ENCODE measurements around the gene U2AF2. TPM values are rescaled to one million over a fixed set of nuclear protein-coding genes. Genes with fewer than 3 reads are reported as not detected.

The U2AF2 gene
- total RNA-seq, 1 donor from 2014 or later = 275 TPM

GRCh38 chr19:55690109-55690768 is 35.4 kb downstream of the U2AF2 start:
- Mint-ChIP-seq H3K27me3 (no peaks in the 10 kb centered on the region), H3K9me3 (ENCODE audit: low read depth) (no peaks in the 10 kb centered on the region), H3K36me3 (ENCODE audit: insufficient read depth) (peaks cover 5% of the 10 kb centered on the region), H3K4me1 (ENCODE audit: low read depth) (no peaks in the 10 kb centered on the region), H3K4me3 (ENCODE audit: low read depth) (no peak overlapping the region), H3K27ac (no peak overlapping the region)
- no peak for DNase-seq (ENCODE audit: low spot score, unreplicated experiment)
- TF ChIP-seq CTCF (IDR thresholded peaks at IDR 0.05; ENCODE audit: unreplicated experiment) = no peak

- TF ChIP-seq CTCF (IDR thresholded peaks at IDR 0.05; ENCODE audit: unreplicated experiment) = no peak
- Mint-ChIP-seq H3K27ac (no peak overlapping the region), H3K9me3 (ENCODE audit: low read depth) (no peaks in the 10 kb centered on the region), H3K27me3 (no peaks in the 10 kb centered on the region), H3K4me3 (ENCODE audit: low read depth) (no peak overlapping the region), H3K4me1 (ENCODE audit: low read depth) (no peaks in the 10 kb centered on the region), H3K36me3 (ENCODE audit: insufficient read depth) (peaks cover 5% of the 10 kb centered on the region)
- no peak for DNase-seq (ENCODE audit: low spot score, unreplicated experiment)
Measured at GRCh38 chr19:55690769-55691545, 36.1 kb downstream of the U2AF2 start.

- no peaks in the 10 kb centered on the region for H3K9me3 Mint-ChIP-seq (ENCODE audit: low read depth)
- H3K4me1 Mint-ChIP-seq (ENCODE audit: low read depth) = no peaks in the 10 kb centered on the region
- H3K36me3 Mint-ChIP-seq (ENCODE audit: insufficient read depth) = peaks cover 5% of the 10 kb centered on the region
- no peak overlapping the region for H3K27ac Mint-ChIP-seq
- DNase-seq (ENCODE audit: low spot score, unreplicated experiment) = no peak
- TF ChIP-seq CTCF (IDR thresholded peaks at IDR 0.05; ENCODE audit: unreplicated experiment) = no peak
- no peaks in the 10 kb centered on the region for H3K27me3 Mint-ChIP-seq
- H3K4me3 Mint-ChIP-seq (ENCODE audit: low read depth) = no peak overlapping the region
Measured at GRCh38 chr19:55691561-55692481, 37.0 kb downstream of the U2AF2 start.

- no peak for TF ChIP-seq CTCF (IDR thresholded peaks at IDR 0.05; ENCODE audit: unreplicated experiment)
Measured at GRCh38 chr19:55692681-55693081, 37.8 kb downstream of the U2AF2 start.

More at GRCh38 chr19:55692681-55693081, 37.8 kb downstream of the U2AF2 start:
- no peaks in the 10 kb centered on the region for H3K9me3 Mint-ChIP-seq (ENCODE audit: low read depth)
- H3K27ac Mint-ChIP-seq = no peak overlapping the region
- H3K27me3 Mint-ChIP-seq = no peaks in the 10 kb centered on the region
- no peaks in the 10 kb centered on the region for H3K4me1 Mint-ChIP-seq (ENCODE audit: low read depth)
- no peak for DNase-seq (ENCODE audit: low spot score, unreplicated experiment)
- H3K36me3 Mint-ChIP-seq (ENCODE audit: insufficient read depth) = peaks cover 8% of the 10 kb centered on the region
- H3K4me3 Mint-ChIP-seq (ENCODE audit: low read depth) = no peak overlapping the region

All from progenitor cell of endocrine pancreas (in vitro differentiated cells).